OCI-LY7 (cell line): ENCODE data around the gene GRID1. TPM values are rescaled to one million over a fixed set of nuclear protein-coding genes. Genes with fewer than 3 reads are reported as not detected.

Source experiments
- BruUV-seq: library from RNA; stranded (reverse); fragments of 400-500 nt; replicated peaks from 2 replicates; lab custom pipeline; 2021; lab: Mats Ljungman, UMichigan
- CTCF ChIA-PET: fragments of 300-600 bp; sonication (Branson Sonifier 250); formaldehyde crosslinking; loops from one replicate; lab custom pipeline; 2022; ENCODE audit warnings: antibody characterized with exemption; ENCODE audit not compliant: unreplicated experiment; lab: Charles Lee
- POLR2A ChIA-PET: fragments of 300-600 bp; sonication (Branson Sonifier 250); formaldehyde crosslinking; loops from one replicate; lab custom pipeline; 2022; ENCODE audit warnings: antibody characterized with exemption; lab: Charles Lee
- DNase-seq: peaks from one replicate; pipeline ENCODE4 v3.0.0-alpha.2; 2015; ENCODE audit warnings: low spot score
- H2AFZ ChIP-seq: fragments of 200-600 bp; sonication (generic), shearing (Covaris generic); 2 replicates; pipeline ENCODE4 v1.6.1; 2014; ENCODE audit warnings: mild to moderate bottlenecking, antibody characterized with exemption, low read length, moderate library complexity
- H3K27ac ChIP-seq: fragments of 200-600 bp; sonication (generic); 2 replicates; pipeline ENCODE4 v1.5.1; 2014; ENCODE audit warnings: mixed run types, low read depth, mild to moderate bottlenecking, moderate library complexity, low read length, inconsistent platforms; ENCODE audit not compliant: poor library complexity, severe bottlenecking
- H3K36me3 ChIP-seq: fragments of 200-600 bp; sonication (generic); 2 replicates; pipeline ENCODE4 v1.6.1; 2014; ENCODE audit warnings: mild to moderate bottlenecking, antibody characterized with exemption, low read length, moderate library complexity, mixed read lengths; ENCODE audit not compliant: insufficient read depth
- H3K4me1 ChIP-seq: fragments of 200-600 bp; sonication (generic); 2 replicates; pipeline ENCODE4 v1.5.1; 2014; ENCODE audit warnings: mild to moderate bottlenecking, low read length; ENCODE audit not compliant: insufficient read depth, poor library complexity, severe bottlenecking
- H3K4me2 ChIP-seq: fragments of 200-600 bp; sonication (generic); 2 replicates; pipeline ENCODE4 v1.6.1; 2014; ENCODE audit warnings: mild to moderate bottlenecking, low read length
- H3K4me3 ChIP-seq: fragments of 200-600 bp; sonication (generic); 2 replicates; pipeline ENCODE4 v1.5.1; 2014; ENCODE audit warnings: mild to moderate bottlenecking, low read depth, low read length; ENCODE audit not compliant: poor library complexity, severe bottlenecking
- H3K79me2 ChIP-seq: fragments of 200-600 bp; sonication (generic); 2 replicates; pipeline ENCODE4 v1.6.1; 2016; ENCODE audit warnings: low read depth, mild to moderate bottlenecking, low read length, moderate library complexity, mixed read lengths; ENCODE audit not compliant: insufficient read depth
- H3K9me2 ChIP-seq: fragments of 200-600 bp; sonication (generic); 2 replicates; pipeline ENCODE4 v1.6.1; 2016; ENCODE audit warnings: mild to moderate bottlenecking, low read length, mixed read lengths; ENCODE audit not compliant: insufficient read depth
- H3K9me3 ChIP-seq: fragments of 200-600 bp; sonication (generic); 2 replicates; pipeline ENCODE4 v1.6.1; 2014; ENCODE audit warnings: mild to moderate bottlenecking, mixed run types, low read length, mixed read lengths
- H4K20me1 ChIP-seq: fragments of 200-600 bp; sonication (generic); 2 replicates; pipeline ENCODE4 v1.6.1; 2014; ENCODE audit warnings: mild to moderate bottlenecking, antibody characterized with exemption, low read length, moderate library complexity, mixed read lengths; ENCODE audit not compliant: insufficient read depth
- EZH2phosphoT487 ChIP-seq: fragments of 200-600 bp; sonication (generic); IDR thresholded peaks from 2 replicates; pipeline ENCODE4 v1.6.1; 2018; ENCODE audit warnings: low read depth, borderline replicate concordance, mild to moderate bottlenecking, mixed run types, antibody characterized with exemption, low read length, moderate library complexity, mixed read lengths
- intact Hi-C: fragments of 100-400 bp; cut with micrococcal nuclease; formaldehyde crosslinking; loops from one replicate; pipeline ENCODE4 v1.10.0; 2022; ENCODE audit not compliant: unreplicated experiment
- total RNA-seq, 2 experiments: library from RNA; depleted of rRNA in 1 of 2; stranded (reverse); fragments of >200 nt in 1 of 2; shearing (Covaris generic) in 1 of 2; gene quantifications; 2 replicates each; pipeline ENCODE4 v1.2.3, GENCODE V29; 2014 to 2022
- TF ChIP-seq, protein P1 (sequence below): fragments of 200-600 bp; sonication (generic); conservative IDR thresholded peaks from 2 replicates; pipeline ENCODE4 v1.5.1; 2014; ENCODE audit warnings: mild to moderate bottlenecking, antibody characterized with exemption, low read length, moderate library complexity, mixed read lengths

GRID1 gene
- total RNA-seq, 2 experiments from 2014 or later, result 1.6 to 3.7 TPM

GRCh38 chr10:85811405-85811804, 555.2 kb downstream of the GRID1 start:
- CTCF ChIA-PET, result no interaction called here
- Histone ChIP-seq H3K27ac (no peak overlapping the region), H3K36me3 (no peaks in the 10 kb centered on the region), H3K4me2 (no peak overlapping the region), H3K9me3 (peaks cover 7% of the 10 kb centered on the region; the same call in 1 of the 2 replicates), H3K79me2 (no peaks in the 10 kb centered on the region), H3K4me1 (no peaks in the 10 kb centered on the region), H3K4me3 (no peak overlapping the region), H2AFZ (no peak overlapping the region), H3K9me2 (peaks cover 3% of the 10 kb centered on the region; the same call in 1 of the 2 replicates), H4K20me1 (no peaks in the 10 kb centered on the region)
- TF ChIP-seq, protein P1, sequence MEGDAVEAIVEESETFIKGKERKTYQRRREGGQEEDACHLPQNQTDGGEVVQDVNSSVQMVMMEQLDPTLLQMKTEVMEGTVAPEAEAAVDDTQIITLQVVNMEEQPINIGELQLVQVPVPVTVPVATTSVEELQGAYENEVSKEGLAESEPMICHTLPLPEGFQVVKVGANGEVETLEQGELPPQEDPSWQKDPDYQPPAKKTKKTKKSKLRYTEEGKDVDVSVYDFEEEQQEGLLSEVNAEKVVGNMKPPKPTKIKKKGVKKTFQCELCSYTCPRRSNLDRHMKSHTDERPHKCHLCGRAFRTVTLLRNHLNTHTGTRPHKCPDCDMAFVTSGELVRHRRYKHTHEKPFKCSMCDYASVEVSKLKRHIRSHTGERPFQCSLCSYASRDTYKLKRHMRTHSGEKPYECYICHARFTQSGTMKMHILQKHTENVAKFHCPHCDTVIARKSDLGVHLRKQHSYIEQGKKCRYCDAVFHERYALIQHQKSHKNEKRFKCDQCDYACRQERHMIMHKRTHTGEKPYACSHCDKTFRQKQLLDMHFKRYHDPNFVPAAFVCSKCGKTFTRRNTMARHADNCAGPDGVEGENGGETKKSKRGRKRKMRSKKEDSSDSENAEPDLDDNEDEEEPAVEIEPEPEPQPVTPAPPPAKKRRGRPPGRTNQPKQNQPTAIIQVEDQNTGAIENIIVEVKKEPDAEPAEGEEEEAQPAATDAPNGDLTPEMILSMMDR, result no peak
- no peak for TF ChIP-seq EZH2phosphoT487
- POLR2A ChIA-PET, result no interaction called here
- DNase-seq, result no peak
- intact Hi-C loops, result no loop called here
- no TSS peak for BruUV-seq

DNA sequence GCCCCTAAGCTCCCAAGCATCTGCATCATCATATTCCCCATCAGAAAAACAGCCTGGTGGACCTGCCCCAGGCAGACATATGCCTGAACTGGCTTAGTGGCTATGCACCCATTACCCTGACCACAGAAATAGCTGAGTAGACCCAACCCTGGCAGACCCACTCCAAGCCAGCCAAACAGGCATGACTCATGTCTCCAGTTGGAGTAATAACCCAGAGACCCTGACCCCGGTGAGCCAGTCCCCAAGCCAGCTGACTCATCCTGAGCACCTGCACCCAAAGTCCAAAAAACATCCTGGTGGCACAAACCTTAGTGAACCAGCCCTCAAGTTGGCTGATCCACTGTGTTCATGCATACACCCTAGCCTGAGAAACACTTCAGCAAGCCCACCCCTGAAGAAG, 555.9 kb downstream of the GRID1 start:
- H3K9me3 ChIP-seq, result peaks cover 7% of the 10 kb centered on the region; the same call in 1 of the 2 replicates
- CTCF ChIA-PET, result no interaction called here
- peaks cover 3% of the 10 kb centered on the region; the same call in 1 of the 2 replicates for H3K9me2 ChIP-seq
- BruUV-seq, result no TSS peak
- no peaks in the 10 kb centered on the region for H3K4me1 ChIP-seq
- H2AFZ ChIP-seq, result no peak overlapping the region
- H3K79me2 ChIP-seq, result no peaks in the 10 kb centered on the region
- TF ChIP-seq EZH2phosphoT487, result no peak
- TF ChIP-seq, protein P1, result no peak
- POLR2A ChIA-PET, result no interaction called here
- intact Hi-C loops, result no loop called here
- H3K4me3 ChIP-seq, result no peak overlapping the region
- no peak overlapping the region for H3K4me2 ChIP-seq
- no peak for DNase-seq
- no peaks in the 10 kb centered on the region for H3K36me3 ChIP-seq
- H3K27ac ChIP-seq, result no peak overlapping the region
- no peaks in the 10 kb centered on the region for H4K20me1 ChIP-seq

DNA sequence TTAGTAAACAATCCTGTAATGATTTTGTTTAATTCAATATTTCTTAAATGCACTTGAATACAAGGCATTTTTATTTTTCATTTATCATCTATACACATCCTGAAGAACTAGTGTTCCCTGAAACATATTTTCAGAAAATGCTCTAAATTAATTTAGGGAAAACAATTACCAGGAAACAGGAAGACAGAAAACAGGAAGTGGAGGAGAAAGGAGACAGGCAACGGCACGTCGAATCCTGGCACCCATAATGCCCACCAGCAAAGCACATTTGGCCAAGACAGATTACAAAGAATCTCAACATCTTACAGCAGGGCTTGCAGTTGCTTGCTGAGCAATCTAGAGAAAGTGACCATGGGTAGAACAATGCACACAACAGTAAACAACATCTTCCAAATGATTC, 571.1 kb downstream of the GRID1 start:
- CTCF ChIA-PET, result no interaction called here
- Histone ChIP-seq H3K4me3 (no peak overlapping the region), H3K79me2 (no peaks in the 10 kb centered on the region), H3K4me2 (no peak overlapping the region), H4K20me1 (no peaks in the 10 kb centered on the region), H3K27ac (no peak overlapping the region), H3K9me3 (no peaks in the 10 kb centered on the region), H3K9me2 (no peaks in the 10 kb centered on the region), H3K36me3 (no peaks in the 10 kb centered on the region), H2AFZ (0 out of 2 replicates have a peak overlapping the region, but pooled peaks have one; percentile 22), H3K4me1 (no peaks in the 10 kb centered on the region)
- no peak for TF ChIP-seq EZH2phosphoT487
- no TSS peak for BruUV-seq
- intact Hi-C loops, result no loop called here
- POLR2A ChIA-PET, result no interaction called here
- no peak for DNase-seq
